Measurements from ENCODE around the gene SHCBP1.
"Not testable (repeated sequence)": the region's sequence is repeated elsewhere in the genome, so short reads cannot be mapped to it uniquely, and the experiment has no call there.

SHCBP1 gene

DNA sequence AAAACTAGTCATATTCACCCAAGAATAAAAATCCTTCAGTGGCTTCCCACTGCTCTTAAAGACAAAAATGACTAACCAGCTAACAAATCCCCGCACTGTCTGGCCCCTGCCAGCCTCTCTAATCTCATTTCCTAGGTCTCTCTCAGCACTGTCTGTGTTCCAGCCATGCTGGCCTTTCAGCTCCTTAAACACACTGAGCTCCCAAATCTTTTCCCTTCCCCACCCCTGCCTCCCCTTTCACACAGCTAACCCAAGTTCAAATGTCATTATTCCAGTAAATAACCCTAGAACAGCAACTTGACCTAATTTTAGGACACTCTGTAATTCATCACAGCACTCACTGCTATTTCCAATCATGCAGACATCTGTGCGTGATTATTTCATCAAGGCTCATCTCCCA lies 7.8 kb downstream of the SHCBP1 start:
- no peak for DNase-seq

- DNase-seq = no peak
These were observed 9.1 kb downstream of the SHCBP1 start for GRCh38 chr16:46612121-46612520.

DNA sequence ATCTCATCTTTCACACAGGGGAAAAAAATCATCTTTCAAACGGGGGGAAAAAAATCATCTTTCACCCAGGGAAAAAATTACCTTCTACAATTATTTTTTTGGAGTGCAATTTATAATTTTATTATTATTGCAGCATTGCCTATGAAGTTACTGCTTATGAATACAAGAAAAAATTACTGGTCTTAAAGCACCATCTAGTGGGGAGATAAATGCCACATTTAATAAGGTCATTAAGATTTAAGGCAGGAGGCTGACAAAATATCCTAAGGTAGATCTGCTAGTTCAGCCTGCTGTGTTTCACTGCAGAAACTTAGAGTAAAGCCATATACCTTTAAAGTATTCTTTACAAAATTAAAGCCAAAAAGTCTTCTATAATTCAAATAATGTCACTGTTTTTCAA lies 13.7 kb downstream of the SHCBP1 start:
- DNase-seq = no peak

GRCh38 chr16:46606231-46606630 lies 14.9 kb downstream of the SHCBP1 start:
- DNase-seq = no peak

GRCh38 chr16:46591257-46591656 lies 29.9 kb downstream of the SHCBP1 start:
- no peak for DNase-seq

DNA sequence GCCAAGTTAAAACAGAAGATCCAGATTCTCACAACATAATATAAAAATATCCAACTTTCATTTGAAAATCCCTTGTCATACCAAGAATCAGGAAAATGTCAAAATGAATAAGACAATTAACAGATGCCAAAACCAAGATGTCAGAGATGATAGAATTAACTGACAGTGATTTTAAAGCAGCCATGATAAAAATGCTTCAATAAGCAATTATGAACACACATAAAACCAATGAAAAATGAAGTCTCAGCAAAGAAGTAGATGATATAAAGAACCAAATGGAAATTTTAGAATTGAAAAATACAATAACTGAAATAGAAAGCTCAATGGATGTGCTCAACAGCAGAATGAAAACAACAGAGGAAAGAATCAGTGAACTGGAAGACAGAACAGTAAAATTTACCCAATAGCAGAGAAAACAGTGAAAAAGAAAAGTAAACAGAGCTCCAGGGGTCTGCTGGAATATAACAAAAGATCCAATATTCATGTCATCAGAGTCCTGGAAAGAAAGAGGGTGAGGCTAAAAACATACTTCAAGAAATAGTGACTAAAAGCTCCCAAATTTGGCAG lies 35.1 kb downstream of the SHCBP1 start:
- DNase-seq = no peak

DNA sequence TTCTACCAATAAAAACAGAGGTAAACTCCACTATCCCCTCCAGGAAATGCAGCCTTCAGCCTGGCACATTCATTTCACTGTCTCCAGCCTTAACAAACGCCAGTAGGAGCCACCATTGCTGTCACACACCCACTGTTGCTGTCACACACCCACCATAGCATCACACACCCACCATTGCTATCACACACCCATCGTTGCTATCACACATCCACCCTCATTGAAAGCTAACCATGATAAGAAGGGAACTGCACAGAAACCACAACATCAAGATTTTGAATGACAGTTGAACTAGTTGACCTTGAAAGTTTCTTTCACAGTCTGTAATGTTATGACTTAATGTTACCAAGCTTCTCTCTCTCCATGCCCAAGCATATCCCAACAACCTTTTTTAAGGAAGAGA lies 38.1 kb downstream of the SHCBP1 start:
- DNase-seq = no peak

- no peak for DNase-seq
These were observed 38.9 kb downstream of the SHCBP1 start for GRCh38 chr16:46582313-46582712.

GRCh38 chr16:46577988-46578579 lies 43.1 kb downstream of the SHCBP1 start:
- DNase-seq = no peak

- DNase-seq = no peak
These were observed 47.4 kb downstream of the SHCBP1 start for GRCh38 chr16:46573834-46574159.

- DNase-seq = no peak
These were observed 48.0 kb downstream of the SHCBP1 start for GRCh38 chr16:46573008-46573833.

DNA sequence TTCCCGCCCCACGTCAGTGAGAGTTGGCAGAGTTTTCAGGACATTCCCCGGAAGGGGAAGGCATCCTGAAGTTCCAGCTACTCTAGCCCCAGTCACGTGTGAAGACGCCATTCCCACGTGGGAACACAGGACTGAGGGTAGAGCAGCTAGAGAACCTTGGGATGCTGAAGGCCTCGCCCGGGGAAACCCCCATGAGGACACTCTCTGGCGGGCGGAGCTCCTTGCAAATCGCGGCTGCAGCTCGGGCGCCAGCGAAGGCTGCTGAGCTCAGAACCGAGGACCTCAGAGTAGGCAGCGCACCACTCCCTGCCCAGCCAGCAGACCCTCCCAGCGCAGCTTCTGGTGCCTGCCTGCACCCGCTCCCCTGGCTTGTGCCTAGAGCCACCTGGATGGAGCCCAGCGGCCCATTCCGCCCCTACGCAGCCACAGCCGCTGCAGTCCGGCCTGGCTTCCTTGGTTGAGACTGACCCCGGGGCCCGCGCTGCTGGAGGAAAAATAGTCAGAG lies 51.9 kb downstream of the SHCBP1 start:
- no peak for DNase-seq

DNA sequence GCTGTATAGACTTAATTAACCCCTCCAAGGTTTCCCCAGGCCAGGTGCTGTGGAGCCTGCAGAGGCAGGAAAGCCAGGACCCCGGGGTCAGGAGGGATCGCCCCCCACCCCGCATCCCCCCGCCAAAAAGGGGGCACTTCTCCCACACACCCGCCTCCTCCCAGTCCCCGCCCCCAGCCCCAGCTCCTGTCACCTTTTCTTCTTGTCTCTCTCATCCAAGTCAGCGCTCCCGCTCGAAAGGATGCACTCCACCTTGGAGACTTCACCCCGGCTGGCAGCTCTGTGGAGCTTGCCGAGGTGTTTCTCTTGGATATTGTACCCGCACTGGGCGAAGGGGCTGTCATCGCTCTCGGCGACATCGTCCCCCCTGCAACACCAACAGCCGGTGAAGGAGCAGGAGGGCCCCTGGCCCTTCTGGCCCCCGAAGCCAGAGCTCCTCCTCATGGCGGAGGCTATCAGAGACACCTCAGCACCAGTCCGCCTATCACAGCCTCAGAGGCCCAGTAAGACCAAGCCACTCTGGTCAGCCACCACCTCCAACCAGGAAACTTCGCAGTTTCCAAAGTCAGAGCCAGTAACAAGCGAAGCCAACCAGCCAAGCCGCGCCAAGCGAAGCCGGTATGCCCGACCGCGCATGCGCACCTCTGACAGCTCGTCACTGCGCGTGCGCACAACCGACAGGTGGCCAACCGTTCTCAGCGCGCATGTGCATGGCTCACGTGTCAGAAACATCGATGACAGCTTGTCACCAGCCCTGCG lies 52.5 kb downstream of the SHCBP1 start:
- no peak for DNase-seq

- no peak for DNase-seq
These were observed 58.2 kb downstream of the SHCBP1 start for GRCh38 chr16:46562979-46563378.

DNA sequence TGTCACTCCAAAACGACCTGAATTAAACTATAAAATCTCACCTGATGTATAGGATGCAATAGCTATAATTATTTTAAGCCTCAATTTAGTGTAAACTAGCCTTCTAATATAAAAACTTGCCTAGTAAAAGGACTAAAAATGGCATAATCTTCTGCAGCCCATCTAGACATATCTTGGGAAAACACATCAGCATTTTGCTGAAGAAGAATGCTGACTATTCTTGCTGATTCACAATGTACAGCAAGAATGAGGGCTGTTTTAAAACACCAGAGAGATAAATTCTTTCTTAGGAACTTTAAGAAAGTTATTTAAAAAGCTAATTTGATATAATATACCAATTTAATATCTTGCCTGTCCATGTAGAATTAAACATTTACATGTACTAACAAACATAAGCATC lies 63.2 kb downstream of the SHCBP1 start:
- DNase-seq = no peak

- DNase-seq = no peak
These were observed 65.2 kb downstream of the SHCBP1 start for GRCh38 chr16:46555951-46556350.

- DNase-seq = not testable (repeated sequence)
These were observed 66.7 kb downstream of the SHCBP1 start for GRCh38 chr16:46554435-46554834.

- DNase-seq = no peak
These were observed 71.7 kb downstream of the SHCBP1 start for GRCh38 chr16:46549477-46549876.
